Measurements from ENCODE around the gene KRT79. TPM values are rescaled to one million over a fixed set of nuclear protein-coding genes. Genes with fewer than 3 reads are reported as not detected.

KRT79 gene
- total and polyA plus RNA-seq, 2 experiments from 2014 or later, result 0.07 TPM; not detected in 1

- peaks cover 20% of the 10 kb centered on the region for H3K27me3 ChIP-seq
- H3K9me2 ChIP-seq (replicated peaks; ENCODE audit: insufficient read depth), result no peaks in the 10 kb centered on the region
- no peak for DNase-seq (ENCODE audit: low spot score)
- H4K20me1 ChIP-seq (ENCODE audit: insufficient read depth, poor library complexity, severe bottlenecking), result no peaks in the 10 kb centered on the region
- H3K36me3 ChIP-seq (replicated peaks; ENCODE audit: insufficient read depth, low read depth), result no peaks in the 10 kb centered on the region
- H3K4me1 ChIP-seq (ENCODE audit: insufficient read depth), result no peaks in the 10 kb centered on the region
- H2AFZ ChIP-seq, result no peak overlapping the region
- WGBS (ENCODE audit: low lambda C conversion rate, missing lambda C conversion rate), result 83% methylated on average over 8 of the region's 8 CpGs
- TF ChIP-seq, protein P1, sequence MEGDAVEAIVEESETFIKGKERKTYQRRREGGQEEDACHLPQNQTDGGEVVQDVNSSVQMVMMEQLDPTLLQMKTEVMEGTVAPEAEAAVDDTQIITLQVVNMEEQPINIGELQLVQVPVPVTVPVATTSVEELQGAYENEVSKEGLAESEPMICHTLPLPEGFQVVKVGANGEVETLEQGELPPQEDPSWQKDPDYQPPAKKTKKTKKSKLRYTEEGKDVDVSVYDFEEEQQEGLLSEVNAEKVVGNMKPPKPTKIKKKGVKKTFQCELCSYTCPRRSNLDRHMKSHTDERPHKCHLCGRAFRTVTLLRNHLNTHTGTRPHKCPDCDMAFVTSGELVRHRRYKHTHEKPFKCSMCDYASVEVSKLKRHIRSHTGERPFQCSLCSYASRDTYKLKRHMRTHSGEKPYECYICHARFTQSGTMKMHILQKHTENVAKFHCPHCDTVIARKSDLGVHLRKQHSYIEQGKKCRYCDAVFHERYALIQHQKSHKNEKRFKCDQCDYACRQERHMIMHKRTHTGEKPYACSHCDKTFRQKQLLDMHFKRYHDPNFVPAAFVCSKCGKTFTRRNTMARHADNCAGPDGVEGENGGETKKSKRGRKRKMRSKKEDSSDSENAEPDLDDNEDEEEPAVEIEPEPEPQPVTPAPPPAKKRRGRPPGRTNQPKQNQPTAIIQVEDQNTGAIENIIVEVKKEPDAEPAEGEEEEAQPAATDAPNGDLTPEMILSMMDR (IDR thresholded peaks at IDR 0.05; ENCODE audit: poor library complexity), result no peak
- no peak for TF ChIP-seq EZH2 (IDR thresholded peaks at IDR 0.05; ENCODE audit: borderline replicate concordance)
- TF ChIP-seq EZH2phosphoT487 (IDR thresholded peaks at IDR 0.05; ENCODE audit: low read depth, severe bottlenecking, unreplicated experiment), result no peak
- H3K4me2 ChIP-seq, result no peak overlapping the region
- no peaks in the 10 kb centered on the region for H3K9me3 ChIP-seq (ENCODE audit: low read depth)
- H3K4me3 ChIP-seq, result no peak overlapping the region
- no peak overlapping the region for H3K27ac ChIP-seq
- no peaks in the 10 kb centered on the region for H3K79me2 ChIP-seq
Measured at GRCh38 chr12:52774629-52775250, 59.4 kb downstream of the KRT79 start.

GRCh38 chr12:52772772-52773171, 61.3 kb downstream of the KRT79 start:
- 73% methylated on average over 3 of the region's 3 CpGs for WGBS (ENCODE audit: low lambda C conversion rate, missing lambda C conversion rate)
- Histone ChIP-seq H3K9me2 (replicated peaks; ENCODE audit: insufficient read depth) (no peaks in the 10 kb centered on the region), H4K20me1 (ENCODE audit: insufficient read depth, poor library complexity, severe bottlenecking) (no peaks in the 10 kb centered on the region), H3K79me2 (no peaks in the 10 kb centered on the region), H3K9me3 (ENCODE audit: low read depth) (no peaks in the 10 kb centered on the region), H3K36me3 (replicated peaks; ENCODE audit: insufficient read depth, low read depth) (no peaks in the 10 kb centered on the region), H3K27me3 (peaks cover 19% of the 10 kb centered on the region), H3K4me1 (ENCODE audit: insufficient read depth) (no peaks in the 10 kb centered on the region), H3K4me3 (no peak overlapping the region), H3K27ac (no peak overlapping the region), H3K4me2 (no peak overlapping the region), H2AFZ (no peak overlapping the region)
- DNase-seq (ENCODE audit: low spot score), result no peak
- TF ChIP-seq EZH2phosphoT487 (IDR thresholded peaks at IDR 0.05; ENCODE audit: low read depth, severe bottlenecking, unreplicated experiment), result no peak
- TF ChIP-seq, protein P1 (IDR thresholded peaks at IDR 0.05; ENCODE audit: poor library complexity), result no peak
- TF ChIP-seq EZH2 (IDR thresholded peaks at IDR 0.05; ENCODE audit: borderline replicate concordance), result no peak

DNA sequence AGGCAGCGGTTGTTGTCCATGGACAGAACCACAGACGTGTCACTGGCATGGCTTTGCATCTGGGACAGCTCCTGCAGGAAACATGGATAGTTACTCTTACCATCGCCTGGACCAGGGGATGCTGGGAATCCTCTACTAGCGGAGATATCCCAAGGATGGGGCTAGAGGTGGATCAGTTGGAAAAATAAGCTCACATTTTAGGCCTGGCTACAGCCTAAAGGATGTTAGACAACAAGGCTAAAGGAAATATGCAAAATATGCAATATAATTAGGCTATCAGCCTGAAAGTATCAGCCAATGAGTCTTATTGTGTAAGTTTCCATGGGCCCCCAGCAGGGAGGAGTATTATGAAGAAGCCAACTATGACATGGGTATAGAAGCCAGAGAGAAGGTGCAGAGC, 61.9 kb downstream of the KRT79 start:
- WGBS (ENCODE audit: low lambda C conversion rate, missing lambda C conversion rate), result 86% methylated on average over 4 of the region's 4 CpGs
- Histone ChIP-seq H4K20me1 (ENCODE audit: insufficient read depth, poor library complexity, severe bottlenecking) (no peaks in the 10 kb centered on the region), H3K36me3 (replicated peaks; ENCODE audit: insufficient read depth, low read depth) (no peaks in the 10 kb centered on the region), H3K4me2 (no peak overlapping the region), H3K27me3 (peaks cover 16% of the 10 kb centered on the region), H3K4me1 (ENCODE audit: insufficient read depth) (no peaks in the 10 kb centered on the region), H2AFZ (no peak overlapping the region), H3K79me2 (no peaks in the 10 kb centered on the region), H3K9me3 (ENCODE audit: low read depth) (no peaks in the 10 kb centered on the region), H3K4me3 (no peak overlapping the region), H3K27ac (no peak overlapping the region), H3K9me2 (replicated peaks; ENCODE audit: insufficient read depth) (no peaks in the 10 kb centered on the region)
- no peak for TF ChIP-seq EZH2phosphoT487 (IDR thresholded peaks at IDR 0.05; ENCODE audit: low read depth, severe bottlenecking, unreplicated experiment)
- DNase-seq (ENCODE audit: low spot score), result no peak

DNA sequence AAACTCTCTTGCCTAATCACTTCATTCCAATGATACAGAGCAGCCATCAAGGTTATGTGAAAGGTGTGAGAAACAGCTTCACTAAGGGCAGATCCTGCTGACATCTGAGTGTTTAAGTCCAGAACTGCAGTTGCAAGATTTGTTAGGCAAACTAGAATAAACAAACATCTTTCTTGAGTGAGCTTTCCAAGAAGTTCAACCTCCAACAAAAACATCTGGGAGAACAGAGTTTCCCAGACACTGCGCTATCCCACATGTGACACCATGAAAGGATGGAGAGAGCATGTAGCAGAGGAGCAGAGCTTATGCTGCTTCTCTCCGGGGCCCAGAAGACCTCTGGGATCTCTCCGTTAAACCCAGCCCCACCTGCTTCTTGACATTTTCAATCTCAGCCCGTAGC, 62.6 kb downstream of the KRT79 start:
- H2AFZ ChIP-seq, result no peak overlapping the region
- H3K4me3 ChIP-seq, result no peak overlapping the region
- no peak overlapping the region for H3K27ac ChIP-seq
- H3K4me1 ChIP-seq (ENCODE audit: insufficient read depth), result no peaks in the 10 kb centered on the region
- H3K36me3 ChIP-seq (replicated peaks; ENCODE audit: insufficient read depth, low read depth), result no peaks in the 10 kb centered on the region
- no peak overlapping the region for H3K4me2 ChIP-seq
- WGBS (ENCODE audit: low lambda C conversion rate, missing lambda C conversion rate), result 80% methylated on average over 4 of the region's 4 CpGs
- TF ChIP-seq, protein P1 (IDR thresholded peaks at IDR 0.05; ENCODE audit: poor library complexity), result no peak
- TF ChIP-seq EZH2phosphoT487 (IDR thresholded peaks at IDR 0.05; ENCODE audit: low read depth, severe bottlenecking, unreplicated experiment) (no peak), EZH2 (IDR thresholded peaks at IDR 0.05; ENCODE audit: borderline replicate concordance) (no peak)
- no peaks in the 10 kb centered on the region for H3K9me3 ChIP-seq (ENCODE audit: low read depth)
- H4K20me1 ChIP-seq (ENCODE audit: insufficient read depth, poor library complexity, severe bottlenecking), result no peaks in the 10 kb centered on the region
- peaks cover 17% of the 10 kb centered on the region for H3K27me3 ChIP-seq
- H3K9me2 ChIP-seq (replicated peaks; ENCODE audit: insufficient read depth), result no peaks in the 10 kb centered on the region
- H3K79me2 ChIP-seq, result no peaks in the 10 kb centered on the region
- DNase-seq (ENCODE audit: low spot score), result no peak

Small RNAs within 50 kb of the gene (small RNA-seq; reads per million reads assigned to genes)
- gene AC107016.2, result not detected

Other genes starting within 250 kb of the KRT79 start
- gene KRT72, start 232.8 kb downstream of the KRT79 start, total RNA-seq, result not detected in 2 replicates
- gene KRT72, start 232.8 kb downstream of the KRT79 start, polyA plus RNA-seq, result not detected in 2 replicates
- gene KRT73, start 215.8 kb downstream of the KRT79 start, total RNA-seq, result not detected in 2 replicates
- not detected in 2 replicates for gene KRT73, start 215.8 kb downstream of the KRT79 start, polyA plus RNA-seq
- not detected in 2 replicates for gene KRT2, start 182.1 kb downstream of the KRT79 start, total RNA-seq
- gene KRT2, start 182.1 kb downstream of the KRT79 start, polyA plus RNA-seq, result not detected in 2 replicates
- gene KRT1, start 153.9 kb downstream of the KRT79 start, total RNA-seq, result 0.13 TPM in 1 of 2 replicates, not detected in the other
- gene KRT1, start 153.9 kb downstream of the KRT79 start, polyA plus RNA-seq, result not detected in 2 replicates
- gene KRT77, start 130.8 kb downstream of the KRT79 start, total RNA-seq, result not detected in 2 replicates
- not detected in 2 replicates for gene KRT77, start 130.8 kb downstream of the KRT79 start, polyA plus RNA-seq
- not detected in 2 replicates for gene KRT76, start 57.0 kb downstream of the KRT79 start, total RNA-seq
- gene KRT76, start 57.0 kb downstream of the KRT79 start, polyA plus RNA-seq, result not detected in 2 replicates
- gene KRT3, start 38.2 kb downstream of the KRT79 start, total RNA-seq, result not detected in 2 replicates
- 0.43 TPM in 1 of 2 replicates, not detected in the other for gene KRT3, start 38.2 kb downstream of the KRT79 start, polyA plus RNA-seq
- 8.7 and 9.6 TPM in 2 replicates for gene KRT4, start 20.2 kb downstream of the KRT79 start, total RNA-seq
- gene KRT4, start 20.2 kb downstream of the KRT79 start, polyA plus RNA-seq, result 4.2 and 7.2 TPM in 2 replicates
- 0.08 TPM in 1 of 2 replicates, not detected in the other for gene KRT78, start 14.7 kb upstream of the KRT79 start, total RNA-seq
- gene KRT78, start 14.7 kb upstream of the KRT79 start, polyA plus RNA-seq, result not detected in 2 replicates
- gene KRT8, start 70.8 kb upstream of the KRT79 start, total RNA-seq, result 1,376 and 1,381 TPM in 2 replicates
- gene KRT8, start 70.8 kb upstream of the KRT79 start, polyA plus RNA-seq, result 2,058 and 2,283 TPM in 2 replicates
- 676 and 753 TPM in 2 replicates for gene KRT18, start 114.8 kb upstream of the KRT79 start, total RNA-seq
- gene KRT18, start 114.8 kb upstream of the KRT79 start, polyA plus RNA-seq, result 1,621 and 1,849 TPM in 2 replicates
- 435 and 449 TPM in 2 replicates for gene EIF4B, start 172.1 kb upstream of the KRT79 start, total RNA-seq
- 53.5 and 65.1 TPM in 2 replicates for gene EIF4B, start 172.1 kb upstream of the KRT79 start, polyA plus RNA-seq
- 15.9 and 16.9 TPM in 2 replicates for gene TNS2, start 215.8 kb upstream of the KRT79 start, total RNA-seq
- gene TNS2, start 215.8 kb upstream of the KRT79 start, polyA plus RNA-seq, result 32.2 and 41.8 TPM in 2 replicates
- 19.3 and 20.9 TPM in 2 replicates for gene SPRYD3, start 245.1 kb upstream of the KRT79 start, total RNA-seq
- gene SPRYD3, start 245.1 kb upstream of the KRT79 start, polyA plus RNA-seq, result 24.6 and 25.8 TPM in 2 replicates